Gastrocnemius medialis (tissue), 4 donors: ENCODE data around the gene CORO6.
A peak's percentile ranks its signal among the peaks of the same experiment; 100 is the strongest.

Experiments
- POLR2A ChIP-seq, 2 donors: fragments of 450-650 bp; IDR thresholded peaks; one replicate each; pipeline ENCODE4 v1.6.1; 2017; ENCODE audit warnings: antibody characterized with exemption in 2 of 2, mild to moderate bottlenecking in 2 of 2, moderate library complexity in 2 of 2
- TF ChIP-seq, protein P1 (sequence below), 5 experiments: fragments of 450-650 bp in 3 of 5; fragments of 200-600 bp in 2 of 5; sonication (generic) in 2 of 5; IDR thresholded peaks in 4 of 5; conservative IDR thresholded peaks in 1 of 5; 1 replicate in 4 of 5; 2 replicates in 1 of 5; pipeline ENCODE4 v1.5.1; 2016 to 2019; ENCODE audit warnings: antibody characterized with exemption in 5 of 5, mild to moderate bottlenecking in 3 of 5, moderate library complexity in 3 of 5

DNA sequence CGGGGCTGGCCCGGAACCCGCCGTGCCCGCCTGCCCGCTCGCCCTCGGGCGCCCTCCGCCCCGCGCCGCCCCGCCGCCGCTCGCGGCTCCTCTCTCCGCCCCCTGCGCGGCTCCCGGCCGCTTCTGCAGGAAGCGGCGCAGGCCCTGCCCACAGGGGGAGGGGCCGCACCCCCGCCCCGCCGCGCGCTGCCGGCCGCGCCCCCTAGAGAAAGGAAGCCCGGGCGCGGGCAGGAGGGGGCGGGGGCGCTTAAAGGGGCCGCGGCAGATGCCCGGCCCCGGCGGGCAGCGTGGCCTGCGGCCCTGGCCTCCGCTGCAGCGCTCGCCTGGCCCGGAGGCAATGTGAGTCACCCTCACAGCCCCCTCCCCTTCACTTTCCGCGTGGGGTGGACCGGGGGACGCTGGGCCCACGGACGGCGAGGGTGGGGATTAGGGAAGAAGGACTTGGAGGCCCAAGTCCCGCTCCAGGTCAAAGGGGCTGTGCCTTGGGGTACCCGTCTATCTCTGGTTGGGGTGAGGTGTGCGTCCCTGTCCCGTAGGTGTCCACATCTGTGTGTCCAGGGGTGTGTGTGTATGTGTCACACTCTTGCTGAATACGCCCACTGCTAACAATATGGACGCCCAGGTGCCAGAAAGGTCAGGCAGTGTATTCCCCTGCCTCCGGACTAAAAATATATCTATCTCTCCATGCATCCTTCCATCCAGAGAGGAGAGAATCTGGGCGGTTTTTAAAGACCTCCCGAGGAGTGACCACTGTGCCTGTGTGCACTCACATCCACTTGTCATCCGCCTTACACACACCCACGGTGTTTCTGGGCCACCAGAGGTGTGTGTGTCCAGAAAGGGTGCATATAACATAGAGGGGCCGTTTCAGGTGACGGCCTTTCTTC, 32.9 kb downstream of the CORO6 start, which contains the start of gene GIT1:
- TF ChIP-seq, protein P1, sequence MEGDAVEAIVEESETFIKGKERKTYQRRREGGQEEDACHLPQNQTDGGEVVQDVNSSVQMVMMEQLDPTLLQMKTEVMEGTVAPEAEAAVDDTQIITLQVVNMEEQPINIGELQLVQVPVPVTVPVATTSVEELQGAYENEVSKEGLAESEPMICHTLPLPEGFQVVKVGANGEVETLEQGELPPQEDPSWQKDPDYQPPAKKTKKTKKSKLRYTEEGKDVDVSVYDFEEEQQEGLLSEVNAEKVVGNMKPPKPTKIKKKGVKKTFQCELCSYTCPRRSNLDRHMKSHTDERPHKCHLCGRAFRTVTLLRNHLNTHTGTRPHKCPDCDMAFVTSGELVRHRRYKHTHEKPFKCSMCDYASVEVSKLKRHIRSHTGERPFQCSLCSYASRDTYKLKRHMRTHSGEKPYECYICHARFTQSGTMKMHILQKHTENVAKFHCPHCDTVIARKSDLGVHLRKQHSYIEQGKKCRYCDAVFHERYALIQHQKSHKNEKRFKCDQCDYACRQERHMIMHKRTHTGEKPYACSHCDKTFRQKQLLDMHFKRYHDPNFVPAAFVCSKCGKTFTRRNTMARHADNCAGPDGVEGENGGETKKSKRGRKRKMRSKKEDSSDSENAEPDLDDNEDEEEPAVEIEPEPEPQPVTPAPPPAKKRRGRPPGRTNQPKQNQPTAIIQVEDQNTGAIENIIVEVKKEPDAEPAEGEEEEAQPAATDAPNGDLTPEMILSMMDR (IDR thresholded peaks at IDR 0.05 in 4 of 5, conservative IDR thresholded peaks at IDR 0.05 in 1 of 5) = no peak
- TF ChIP-seq POLR2A (IDR thresholded peaks at IDR 0.05) = peak; percentile 90 to 91
